Measurements from ENCODE around the gene TAX1BP1. TPM values are rescaled to one million over a fixed set of nuclear protein-coding genes. Genes with fewer than 3 reads are reported as not detected.

The TAX1BP1 gene
- 75.4 TPM for total RNA-seq

GRCh38 chr7:27739909-27740448 lies at the start of gene TAX1BP1:
TAX1BP1 (plus strand) TSS chr7:27740162; CDS start chr7:27748525, 8,363 bp downstream.

Other genes with a start within 250 kb of the TAX1BP1 start
- gene HIBADH, start 77.3 kb upstream of the TAX1BP1 start, total RNA-seq, result 13.1 TPM